NCI-H2171 (cell line): ENCODE results near the gene ZRSR2.
"Not testable (repeated sequence)": the region's sequence is repeated elsewhere in the genome, so short reads cannot be mapped to it uniquely, and the experiment has no call there.

Source experiments
- DNase-seq: peaks from one replicate; lab custom pipeline; 2025; lab: John Stamatoyannopoulos, UW

The ZRSR2 gene, protein sequence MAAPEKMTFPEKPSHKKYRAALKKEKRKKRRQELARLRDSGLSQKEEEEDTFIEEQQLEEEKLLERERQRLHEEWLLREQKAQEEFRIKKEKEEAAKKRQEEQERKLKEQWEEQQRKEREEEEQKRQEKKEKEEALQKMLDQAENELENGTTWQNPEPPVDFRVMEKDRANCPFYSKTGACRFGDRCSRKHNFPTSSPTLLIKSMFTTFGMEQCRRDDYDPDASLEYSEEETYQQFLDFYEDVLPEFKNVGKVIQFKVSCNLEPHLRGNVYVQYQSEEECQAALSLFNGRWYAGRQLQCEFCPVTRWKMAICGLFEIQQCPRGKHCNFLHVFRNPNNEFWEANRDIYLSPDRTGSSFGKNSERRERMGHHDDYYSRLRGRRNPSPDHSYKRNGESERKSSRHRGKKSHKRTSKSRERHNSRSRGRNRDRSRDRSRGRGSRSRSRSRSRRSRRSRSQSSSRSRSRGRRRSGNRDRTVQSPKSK

GRCh38 chrX:15789979-15790768 lies at the start of gene ZRSR2:
TSS of gene ZRSR2 (plus strand) at chrX:15790484. CDS start at chrX:15790496, 12 bp downstream.
- DNase-seq, result peak; percentile 70

GRCh38 chrX:15744181-15744867 lies 46.0 kb upstream of the ZRSR2 start:
- DNase-seq, result no peak

DNA sequence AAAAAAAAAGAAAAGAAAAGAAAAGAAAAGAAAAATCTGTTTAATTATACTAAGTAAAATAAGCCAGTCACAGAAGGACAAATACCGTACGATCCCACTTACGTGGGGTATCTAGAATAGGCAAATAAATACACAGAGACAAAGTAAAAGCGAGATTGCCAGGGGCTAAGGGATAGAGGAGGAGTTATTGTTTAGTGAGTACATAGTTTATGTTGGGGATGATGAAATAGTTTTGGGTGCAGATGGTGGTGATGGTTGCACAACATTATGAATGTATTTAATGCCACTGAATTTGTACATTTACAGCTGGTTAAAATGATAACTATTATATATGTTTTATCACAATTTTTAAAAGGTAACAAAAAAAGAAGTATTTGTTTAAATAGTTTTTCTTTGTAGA lies 45.1 kb upstream of the ZRSR2 start:
- DNase-seq, result no peak

GRCh38 chrX:15746651-15747050 lies 43.6 kb upstream of the ZRSR2 start:
- not testable (repeated sequence) for DNase-seq

GRCh38 chrX:15747626-15748173 lies 42.6 kb upstream of the ZRSR2 start:
- no peak for DNase-seq

- DNase-seq, result no peak
Observed at GRCh38 chrX:15748841-15749240, 41.4 kb upstream of the ZRSR2 start.

DNA sequence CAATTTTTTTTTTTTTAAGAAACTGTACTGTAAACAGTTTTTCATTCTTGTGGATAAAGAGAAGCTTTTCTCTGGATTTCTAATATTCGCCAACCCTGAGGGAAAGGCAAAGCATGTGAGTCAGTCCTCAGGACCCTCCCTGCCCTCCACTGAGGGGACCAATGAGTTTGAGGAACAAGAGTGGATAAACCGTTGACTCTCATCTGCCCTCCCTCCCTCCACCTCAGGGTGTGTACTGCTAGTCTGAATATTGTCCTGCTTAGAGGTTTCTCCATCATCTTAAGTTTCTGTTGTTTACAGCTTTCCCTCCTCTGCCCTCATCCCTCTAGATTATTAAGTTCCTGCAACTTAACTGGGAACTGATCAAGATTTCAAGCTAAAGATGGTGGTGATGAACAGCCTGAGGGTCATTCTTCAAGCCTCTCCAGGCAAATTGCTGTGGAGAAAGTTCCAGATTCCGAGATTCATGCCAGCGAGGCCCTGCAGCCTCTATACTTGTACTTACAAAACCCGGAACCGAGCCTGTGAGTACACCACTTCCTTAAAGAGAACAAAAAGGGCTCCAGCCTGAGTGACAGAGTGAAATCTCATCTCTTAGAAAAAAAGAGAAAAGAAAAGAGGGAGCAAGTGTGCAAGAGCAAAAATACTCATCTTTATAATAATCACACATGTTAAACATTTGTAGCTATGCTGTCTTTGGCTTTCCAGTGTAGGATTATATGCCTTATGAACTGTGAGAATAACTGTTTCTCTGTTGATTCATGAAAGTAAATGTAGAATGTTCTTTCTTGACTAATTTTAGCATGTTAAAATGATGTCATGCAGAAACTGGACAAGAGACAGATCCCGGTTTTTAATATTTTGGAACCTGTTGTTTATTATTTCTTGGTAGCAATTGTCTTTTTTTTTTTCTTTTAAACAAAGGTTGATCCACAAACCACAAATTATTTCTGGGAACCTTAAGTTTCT lies 40.4 kb upstream of the ZRSR2 start:
- DNase-seq, result no peak

DNA sequence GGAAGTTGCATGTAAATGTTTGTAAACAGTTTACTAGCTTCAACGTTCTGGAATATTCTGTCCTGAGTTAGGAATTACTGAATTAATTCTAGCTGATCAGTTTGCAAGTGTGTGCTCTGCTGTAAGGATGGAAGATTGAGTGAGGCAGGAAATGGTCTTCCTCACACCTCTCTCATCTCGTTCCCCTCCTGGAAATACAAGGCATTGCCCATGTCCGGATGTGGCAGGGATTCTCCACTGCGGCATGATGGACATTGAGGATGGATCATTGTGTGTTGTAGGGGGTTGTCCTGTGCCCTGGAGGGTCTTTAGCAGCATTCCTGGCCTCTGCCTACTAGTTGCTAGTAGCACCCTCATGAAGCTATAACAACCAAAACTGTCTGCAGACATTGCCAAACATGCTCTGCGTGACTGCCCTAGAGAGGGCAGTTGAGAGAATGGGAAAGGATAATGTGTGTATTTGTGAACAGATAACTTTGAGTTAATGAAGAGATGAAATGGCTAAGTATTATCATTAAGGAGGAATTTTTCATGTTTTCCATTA lies 39.6 kb upstream of the ZRSR2 start:
- no peak for DNase-seq

DNA sequence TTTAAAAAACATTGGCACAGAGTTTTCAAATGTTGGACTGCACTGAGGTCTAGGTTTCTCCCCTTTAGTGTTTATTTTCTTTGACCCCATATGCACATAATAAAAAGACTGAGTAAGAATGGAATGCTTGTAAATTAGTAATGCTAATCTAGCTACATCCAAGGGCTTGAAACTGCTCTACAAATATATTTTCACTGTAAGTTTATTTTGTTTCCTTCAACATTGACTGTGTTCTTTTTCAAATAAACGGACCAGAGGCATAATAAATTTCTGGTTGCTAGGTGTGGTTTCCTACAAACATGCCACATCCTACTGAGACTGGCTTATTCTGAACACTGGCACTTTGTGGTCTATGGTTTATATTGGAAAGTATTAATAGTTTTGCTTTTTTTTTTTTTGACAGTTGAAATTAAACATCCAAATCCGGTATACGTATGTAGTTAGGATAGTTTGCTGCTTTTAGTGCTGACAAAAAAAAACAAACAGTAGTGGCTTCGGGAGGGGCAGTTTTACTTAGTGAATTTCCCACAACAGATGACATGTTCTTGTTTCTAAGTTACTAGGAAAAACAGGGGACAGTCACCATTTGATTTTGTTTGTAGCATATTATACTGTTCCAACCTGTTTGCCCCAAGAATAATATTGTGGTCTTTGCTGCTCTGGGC lies 39.0 kb upstream of the ZRSR2 start:
- DNase-seq, result no peak

DNA sequence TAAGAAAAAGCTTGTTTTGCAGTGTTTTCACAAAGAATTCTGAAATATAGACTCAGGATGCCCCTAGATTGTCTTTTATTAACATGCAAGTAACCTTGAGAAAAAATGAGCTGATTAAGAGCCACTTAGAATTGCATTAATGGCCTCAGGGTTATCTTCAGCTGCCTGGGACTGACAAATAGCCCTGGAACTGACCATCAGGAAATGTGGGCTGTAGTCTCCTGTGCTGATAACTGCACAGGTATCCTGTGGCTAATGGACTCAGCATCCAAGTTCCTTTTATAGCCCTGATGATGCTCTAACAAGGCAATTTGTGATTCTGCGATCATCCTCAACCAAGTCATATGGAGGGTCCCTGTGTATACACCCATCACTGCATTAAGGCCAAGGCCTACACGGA lies 35.2 kb upstream of the ZRSR2 start:
- DNase-seq, result no peak

DNA sequence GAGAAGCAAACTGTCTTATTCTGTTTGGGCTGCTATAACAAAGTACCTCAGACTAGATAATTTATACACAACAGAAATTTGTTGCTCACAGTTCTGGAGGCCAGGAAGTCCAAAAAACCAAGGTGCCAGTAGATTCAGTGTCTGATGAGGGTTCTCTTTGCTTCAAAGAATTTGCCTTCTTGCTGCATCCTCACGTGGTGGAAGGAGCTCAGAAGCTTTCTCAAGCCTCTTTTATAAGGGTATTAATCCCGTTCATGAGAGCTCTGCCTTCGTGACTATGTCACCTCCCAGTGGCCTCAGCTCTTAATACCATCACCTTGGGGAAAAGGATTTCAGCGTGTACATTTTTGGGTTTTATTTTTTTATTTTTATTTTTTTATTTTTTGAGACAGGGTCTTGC lies 32.1 kb upstream of the ZRSR2 start:
- no peak for DNase-seq

- not testable (repeated sequence) for DNase-seq
Observed at GRCh38 chrX:15759886-15760285, 30.4 kb upstream of the ZRSR2 start.

DNA sequence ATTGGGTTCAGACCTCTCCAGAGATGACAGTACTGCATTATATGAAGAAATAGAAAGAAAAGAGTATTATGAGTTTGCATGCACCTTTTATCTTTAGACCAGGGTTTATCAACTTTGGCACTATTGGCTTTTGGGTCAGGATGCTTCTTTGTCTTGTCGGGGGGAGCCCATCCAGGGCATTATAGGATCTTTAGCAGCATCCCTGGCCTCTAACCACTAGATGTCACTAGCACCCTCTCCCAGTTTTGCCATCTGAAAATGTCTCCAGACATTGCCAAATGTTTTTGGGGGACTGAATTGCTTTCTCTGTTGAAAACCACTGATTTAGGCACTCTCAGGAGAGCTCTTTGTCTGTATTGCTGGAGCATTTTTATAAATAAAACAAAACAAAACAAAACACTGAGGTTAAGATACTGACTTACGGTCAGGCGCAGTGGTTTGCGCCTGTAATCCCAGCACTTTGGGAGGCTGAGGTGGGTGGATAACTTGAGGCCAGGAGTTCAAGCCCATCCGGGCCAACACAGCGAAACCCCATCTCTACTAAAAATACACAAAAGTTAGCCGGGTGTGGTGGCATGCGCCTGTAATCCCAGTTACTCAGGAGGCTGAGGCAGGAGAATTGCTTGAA lies 28.6 kb upstream of the ZRSR2 start:
- DNase-seq, result no peak

DNA sequence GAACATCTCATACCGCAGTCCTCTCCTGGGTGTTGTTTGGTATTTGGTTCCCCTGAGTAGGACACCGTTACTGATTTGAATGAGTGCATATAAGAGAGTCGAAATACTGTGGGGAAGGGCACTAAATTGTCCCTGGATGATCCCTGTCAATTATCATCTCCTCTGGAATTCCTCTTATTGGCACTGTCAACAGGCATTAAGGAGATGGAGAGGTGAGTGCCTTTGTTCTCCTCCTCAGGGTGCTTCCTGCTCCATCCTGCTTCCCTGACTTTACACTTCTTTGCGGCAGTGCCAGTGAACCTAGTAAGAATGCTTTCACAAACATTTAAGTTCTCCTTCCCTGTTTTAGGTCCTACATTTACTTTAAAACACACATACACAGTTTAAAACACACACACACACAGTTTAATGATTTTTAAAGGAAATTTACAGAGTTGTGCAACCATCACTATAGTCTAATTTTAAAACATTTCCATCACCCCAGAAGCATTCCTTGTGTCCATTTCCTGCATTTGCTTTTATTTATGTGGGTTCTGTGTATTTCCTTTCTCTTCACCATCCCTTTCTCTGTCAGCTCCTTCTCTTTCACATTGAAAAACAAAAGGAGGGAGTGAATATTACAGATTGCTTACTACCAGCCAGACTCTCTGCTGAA lies 20.9 kb upstream of the ZRSR2 start:
- no peak for DNase-seq

DNA sequence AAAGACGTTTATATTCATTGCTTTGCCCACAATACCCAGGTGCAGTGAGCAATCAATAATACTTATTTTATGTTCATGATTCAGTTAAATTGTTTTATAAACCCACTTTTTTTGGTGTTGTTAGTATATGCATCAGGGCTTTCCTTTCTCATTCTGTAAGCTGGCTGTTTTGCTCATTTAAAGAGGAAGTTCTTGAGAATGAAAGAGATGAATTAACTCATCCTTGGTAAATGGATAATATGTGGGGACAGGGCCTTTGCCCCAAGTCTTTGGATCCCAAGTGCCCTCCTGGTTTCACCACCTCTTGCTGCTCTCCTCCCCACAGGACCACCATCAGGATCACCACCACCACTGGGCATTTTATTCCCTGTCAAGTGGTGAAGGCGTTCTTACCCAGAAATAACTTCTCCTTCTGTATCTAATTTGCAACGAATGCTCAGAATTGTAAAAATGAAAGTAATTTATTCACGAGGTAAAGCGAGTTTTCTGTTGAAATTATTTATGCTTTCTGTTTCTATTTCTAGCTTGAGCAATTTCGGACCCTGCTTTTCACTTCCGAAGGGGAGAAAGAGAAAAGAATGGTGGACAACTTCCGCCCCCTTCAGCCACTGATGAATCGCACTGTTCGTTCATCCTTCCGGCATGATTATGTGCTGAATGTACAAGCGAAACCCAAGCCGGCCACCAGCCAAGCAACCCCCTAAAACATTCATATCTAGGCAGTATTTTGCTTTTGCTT lies 8.2 kb upstream of the ZRSR2 start:
- DNase-seq, result no peak

GRCh38 chrX:15785176-15785750 lies 5.0 kb upstream of the ZRSR2 start:
- DNase-seq, result no peak

GRCh38 chrX:15786915-15787314 lies 3.4 kb upstream of the ZRSR2 start:
- no peak for DNase-seq

- DNase-seq, result no peak
Observed at GRCh38 chrX:15790769-15791290, 546 bp downstream of the ZRSR2 start.
